GM19240 (cell line): Measurements from ENCODE around the gene EXOC5.

Experiments used
- DNase-seq: peaks from one replicate; pipeline ENCODE4 v3.0.0; 2011; ENCODE audit warnings: low spot score; ENCODE audit not compliant: insufficient read length

EXOC5 gene

GRCh38 chr14:57268161-57269069 lies at the start of gene EXOC5, which contains the start of gene AP5M1:
Gene EXOC5, minus strand, starts transcription at chr14:57268905. Its CDS starts 257 bp downstream, at chr14:57268648.
Gene AP5M1, plus strand, starts transcription at chr14:57268971. Its CDS starts 344 bp downstream, at chr14:57269315.
- DNase-seq: peak; percentile 45

- DNase-seq: peak; percentile 32
These were observed 48.6 kb upstream of the EXOC5 start for GRCh38 chr14:57317248-57317833.

GRCh38 chr14:57314396-57315089 lies 45.8 kb upstream of the EXOC5 start:
- no peak for DNase-seq

- DNase-seq: no peak
These were observed 34.2 kb upstream of the EXOC5 start for GRCh38 chr14:57302883-57303282.

GRCh38 chr14:57299511-57299910 lies 30.8 kb upstream of the EXOC5 start:
- DNase-seq: no peak

- DNase-seq: no peak
These were observed 29.1 kb upstream of the EXOC5 start for GRCh38 chr14:57297852-57298251.

- DNase-seq: no peak
These were observed 26.5 kb upstream of the EXOC5 start for GRCh38 chr14:57295239-57295638.

GRCh38 chr14:57293866-57294837 lies 25.4 kb upstream of the EXOC5 start:
- DNase-seq: no peak

GRCh38 chr14:57291692-57292647 lies 23.3 kb upstream of the EXOC5 start:
- DNase-seq: no peak

- no peak for DNase-seq
These were observed 22.0 kb upstream of the EXOC5 start for GRCh38 chr14:57290751-57291150.

- DNase-seq: no peak
These were observed 19.0 kb upstream of the EXOC5 start for GRCh38 chr14:57287745-57288144.

GRCh38 chr14:57277062-57277461 lies 8.4 kb upstream of the EXOC5 start:
- no peak for DNase-seq

GRCh38 chr14:57275023-57275664 lies 6.4 kb upstream of the EXOC5 start:
- DNase-seq: no peak

GRCh38 chr14:57274551-57274950 lies 5.8 kb upstream of the EXOC5 start:
- DNase-seq: no peak

GRCh38 chr14:57273236-57273635 lies 4.5 kb upstream of the EXOC5 start:
- no peak for DNase-seq

GRCh38 chr14:57266065-57266464 lies 2.6 kb downstream of the EXOC5 start:
- no peak for DNase-seq

- DNase-seq: no peak
These were observed 6.6 kb downstream of the EXOC5 start for GRCh38 chr14:57262117-57262516.

- DNase-seq: no peak
These were observed 7.1 kb downstream of the EXOC5 start for GRCh38 chr14:57261604-57262003.

GRCh38 chr14:57259672-57260071 lies 9.0 kb downstream of the EXOC5 start:
- no peak for DNase-seq
